ENCODE results near the gene DOLPP1.

The DOLPP1 gene

GRCh38 chr9:129060991-129061390 is 19.9 kb upstream of the DOLPP1 start:
- no peak overlapping the region for H3K4me2 ChIP-seq (ENCODE audit: low read length)
- H3K14ac ChIP-seq (ENCODE audit: low read length) = no peak overlapping the region
- H2AK5ac ChIP-seq (ENCODE audit: low read length) = no peak overlapping the region
- H3K27me3 ChIP-seq (ENCODE audit: insufficient read depth, low read length) = no peaks in the 10 kb centered on the region
- no peaks in the 10 kb centered on the region for H3K79me2 ChIP-seq (ENCODE audit: control insufficient read depth, insufficient read depth, low read length, poor library complexity)
- no peak overlapping the region for H3K4me3 ChIP-seq (ENCODE audit: low read depth, low read length)
- no peak overlapping the region for H3K9ac ChIP-seq (ENCODE audit: low read length)
- no peak overlapping the region for H2BK5ac ChIP-seq (ENCODE audit: low read depth, low read length, poor library complexity)
- no peak overlapping the region for H4K12ac ChIP-seq (ENCODE audit: low read depth, low read length)
- H3K18ac ChIP-seq (ENCODE audit: low read length) = no peak overlapping the region
- H2AFZ ChIP-seq (ENCODE audit: insufficient read depth, low read length, poor library complexity) = no peak overlapping the region
- H3K36me3 ChIP-seq (ENCODE audit: control insufficient read depth in 1 of 2, insufficient read depth in 2 of 2, low read length in 2 of 2) = peaks cover 54 to 56% of the 10 kb centered on the region in 2 experiments
- no peak overlapping the region for H4K91ac ChIP-seq (ENCODE audit: low read depth, low read length)
- H3K79me1 ChIP-seq (ENCODE audit: low read length) = no peaks in the 10 kb centered on the region
- no peak overlapping the region for H4K8ac ChIP-seq (ENCODE audit: low read depth, low read length)
- DNase-seq = no peak
- H3K23ac ChIP-seq (ENCODE audit: low read length) = no peak overlapping the region
- no CpG with 5 or more reads among the region's 12 CpGs for WGBS (ENCODE audit: extremely low coverage, insufficient coverage, insufficient read length)
- H2BK12ac ChIP-seq (ENCODE audit: low read length) = no peak overlapping the region
- H3K4me1 ChIP-seq (ENCODE audit: control insufficient read depth in 1 of 2, insufficient read depth in 2 of 2, low read length in 2 of 2) = no peaks in the 10 kb centered on the region
- H2BK120ac ChIP-seq (ENCODE audit: insufficient read depth, low read length, poor library complexity) = no peak overlapping the region
- H3K4ac ChIP-seq (ENCODE audit: low read depth, low read length) = no peak overlapping the region
- H3K9me3 ChIP-seq (ENCODE audit: insufficient read depth, low read depth, low read length) = no peaks in the 10 kb centered on the region
- no peak overlapping the region for H3K27ac ChIP-seq (ENCODE audit: low read depth, low read length)

- no peak overlapping the region for H2BK5ac ChIP-seq (ENCODE audit: low read depth, low read length, poor library complexity)
- no peaks in the 10 kb centered on the region for H3K79me2 ChIP-seq (ENCODE audit: control insufficient read depth, insufficient read depth, low read length, poor library complexity)
- H3K27ac ChIP-seq (ENCODE audit: low read depth, low read length) = no peak overlapping the region
- H2AFZ ChIP-seq (ENCODE audit: insufficient read depth, low read length, poor library complexity) = no peak overlapping the region
- H4K12ac ChIP-seq (ENCODE audit: low read depth, low read length) = no peak overlapping the region
- H3K4ac ChIP-seq (ENCODE audit: low read depth, low read length) = no peak overlapping the region
- no peak overlapping the region for H3K23ac ChIP-seq (ENCODE audit: low read length)
- H3K9ac ChIP-seq (ENCODE audit: low read length) = no peak overlapping the region
- no peak overlapping the region for H2BK120ac ChIP-seq (ENCODE audit: insufficient read depth, low read length, poor library complexity)
- no peaks in the 10 kb centered on the region for H3K79me1 ChIP-seq (ENCODE audit: low read length)
- H3K27me3 ChIP-seq (ENCODE audit: insufficient read depth, low read length) = no peaks in the 10 kb centered on the region
- peak overlapping the region; percentile 1 for H3K4me3 ChIP-seq (ENCODE audit: low read depth, low read length)
- no peak overlapping the region for H2AK5ac ChIP-seq (ENCODE audit: low read length)
- H3K14ac ChIP-seq (ENCODE audit: low read length) = no peak overlapping the region
- H2BK12ac ChIP-seq (ENCODE audit: low read length) = no peak overlapping the region
- peaks cover 58 to 63% of the 10 kb centered on the region in 2 experiments for H3K36me3 ChIP-seq (ENCODE audit: control insufficient read depth in 1 of 2, insufficient read depth in 2 of 2, low read length in 2 of 2)
- H3K18ac ChIP-seq (ENCODE audit: low read length) = no peak overlapping the region
- no peak overlapping the region for H4K8ac ChIP-seq (ENCODE audit: low read depth, low read length)
- WGBS (ENCODE audit: extremely low coverage, insufficient coverage, insufficient read length) = no CpG with 5 or more reads among the region's 9 CpGs
- no peak overlapping the region for H3K4me2 ChIP-seq (ENCODE audit: low read length)
- H3K9me3 ChIP-seq (ENCODE audit: insufficient read depth, low read depth, low read length) = peaks cover 2% of the 10 kb centered on the region
- H3K4me1 ChIP-seq (ENCODE audit: control insufficient read depth in 1 of 2, insufficient read depth in 2 of 2, low read length in 2 of 2) = no peaks in the 10 kb centered on the region
- DNase-seq = no peak
- H4K91ac ChIP-seq (ENCODE audit: low read depth, low read length) = no peak overlapping the region
Measured at GRCh38 chr9:129063061-129063460, 17.9 kb upstream of the DOLPP1 start.

GRCh38 chr9:129064499-129064908 is 16.4 kb upstream of the DOLPP1 start:
- no peaks in the 10 kb centered on the region for H3K79me2 ChIP-seq (ENCODE audit: control insufficient read depth, insufficient read depth, low read length, poor library complexity)
- no peak overlapping the region for H3K18ac ChIP-seq (ENCODE audit: low read length)
- no peaks in the 10 kb centered on the region for H3K27me3 ChIP-seq (ENCODE audit: insufficient read depth, low read length)
- no peak overlapping the region for H2BK5ac ChIP-seq (ENCODE audit: low read depth, low read length, poor library complexity)
- H3K27ac ChIP-seq (ENCODE audit: low read depth, low read length) = no peak overlapping the region
- DNase-seq = no peak
- no peaks in the 10 kb centered on the region for H3K79me1 ChIP-seq (ENCODE audit: low read length)
- H3K9ac ChIP-seq (ENCODE audit: low read length) = no peak overlapping the region
- H3K4me1 ChIP-seq (ENCODE audit: control insufficient read depth in 1 of 2, insufficient read depth in 2 of 2, low read length in 2 of 2) = no peaks in the 10 kb centered on the region
- H3K14ac ChIP-seq (ENCODE audit: low read length) = no peak overlapping the region
- no peak overlapping the region for H3K23ac ChIP-seq (ENCODE audit: low read length)
- H2BK12ac ChIP-seq (ENCODE audit: low read length) = no peak overlapping the region
- H2AK5ac ChIP-seq (ENCODE audit: low read length) = no peak overlapping the region
- H3K36me3 ChIP-seq (ENCODE audit: control insufficient read depth in 1 of 2, insufficient read depth in 2 of 2, low read length in 2 of 2) = peaks cover 68 to 69% of the 10 kb centered on the region in 2 experiments
- no peak overlapping the region for H2BK120ac ChIP-seq (ENCODE audit: insufficient read depth, low read length, poor library complexity)
- no peak overlapping the region for H4K91ac ChIP-seq (ENCODE audit: low read depth, low read length)
- no peak overlapping the region for H2AFZ ChIP-seq (ENCODE audit: insufficient read depth, low read length, poor library complexity)
- no CpG with 5 or more reads among the region's 8 CpGs for WGBS (ENCODE audit: extremely low coverage, insufficient coverage, insufficient read length)
- peaks cover 2% of the 10 kb centered on the region for H3K9me3 ChIP-seq (ENCODE audit: insufficient read depth, low read depth, low read length)
- no peak overlapping the region for H4K12ac ChIP-seq (ENCODE audit: low read depth, low read length)
- H4K8ac ChIP-seq (ENCODE audit: low read depth, low read length) = no peak overlapping the region
- H3K4me3 ChIP-seq (ENCODE audit: low read depth, low read length) = no peak overlapping the region
- no peak overlapping the region for H3K4me2 ChIP-seq (ENCODE audit: low read length)
- no peak overlapping the region for H3K4ac ChIP-seq (ENCODE audit: low read depth, low read length)

GRCh38 chr9:129068110-129068509 is 12.8 kb upstream of the DOLPP1 start:
- Histone ChIP-seq H3K36me3 (ENCODE audit: control insufficient read depth in 1 of 2, insufficient read depth in 2 of 2, low read length in 2 of 2) (peaks cover 60 to 62% of the 10 kb centered on the region in 2 experiments), H3K79me2 (ENCODE audit: control insufficient read depth, insufficient read depth, low read length, poor library complexity) (no peaks in the 10 kb centered on the region), H3K4me1 (ENCODE audit: control insufficient read depth in 1 of 2, insufficient read depth in 2 of 2, low read length in 2 of 2) (no peaks in the 10 kb centered on the region), H3K23ac (ENCODE audit: low read length) (no peak overlapping the region), H4K12ac (ENCODE audit: low read depth, low read length) (no peak overlapping the region), H2AFZ (ENCODE audit: insufficient read depth, low read length, poor library complexity) (no peak overlapping the region), H3K4me2 (ENCODE audit: low read length) (no peak overlapping the region), H2BK5ac (ENCODE audit: low read depth, low read length, poor library complexity) (no peak overlapping the region), H3K27me3 (ENCODE audit: insufficient read depth, low read length) (no peaks in the 10 kb centered on the region), H2BK120ac (ENCODE audit: insufficient read depth, low read length, poor library complexity) (no peak overlapping the region), H3K27ac (ENCODE audit: low read depth, low read length) (no peak overlapping the region), H2AK5ac (ENCODE audit: low read length) (no peak overlapping the region), H3K14ac (ENCODE audit: low read length) (no peak overlapping the region), H3K9ac (ENCODE audit: low read length) (no peak overlapping the region), H2BK12ac (ENCODE audit: low read length) (no peak overlapping the region), H3K18ac (ENCODE audit: low read length) (no peak overlapping the region), H3K9me3 (ENCODE audit: insufficient read depth, low read depth, low read length) (peaks cover 2% of the 10 kb centered on the region), H3K4me3 (ENCODE audit: low read depth, low read length) (no peak overlapping the region), H3K79me1 (ENCODE audit: low read length) (no peaks in the 10 kb centered on the region), H4K91ac (ENCODE audit: low read depth, low read length) (no peak overlapping the region), H3K4ac (ENCODE audit: low read depth, low read length) (no peak overlapping the region), H4K8ac (ENCODE audit: low read depth, low read length) (no peak overlapping the region)
- no CpG with 5 or more reads among the region's 19 CpGs for WGBS (ENCODE audit: extremely low coverage, insufficient coverage, insufficient read length)
- DNase-seq = no peak
